Lower leg skin (tissue), 3 donors: ENCODE results near the gene KCND1.

ENCODE experiments used
- CTCF ChIP-seq, 3 donors: fragments of 450-650 bp; IDR thresholded peaks; one replicate each; pipeline ENCODE4 v1.5.1; 2016; ENCODE audit warnings: antibody characterized with exemption in 3 of 3, mild to moderate bottlenecking in 3 of 3, moderate library complexity in 2 of 3
- POLR2A ChIP-seq, 2 donors: fragments of 450-650 bp; IDR thresholded peaks; one replicate each; pipeline ENCODE4 v1.6.1; 2016 to 2017; ENCODE audit warnings: antibody characterized with exemption in 2 of 2, mild to moderate bottlenecking in 1 of 2, moderate library complexity in 1 of 2

GRCh38 chrX:48948589-48948988, 23.1 kb downstream of the KCND1 start:
- TF ChIP-seq CTCF (IDR thresholded peaks at IDR 0.05) (no peak), POLR2A (IDR thresholded peaks at IDR 0.05) (no peak)
